Endothelial cell of umbilical vein (primary cell): ENCODE results near the gene REC8. TPM values are rescaled to one million over a fixed set of nuclear protein-coding genes. Genes with fewer than 3 reads are reported as not detected.

Experiments used
- BruUV-seq: library from RNA; stranded (reverse); fragments of 400-500 nt; replicated peaks from 2 replicates; lab custom pipeline; 2021; lab: Mats Ljungman, UMichigan
- CTCF ChIA-PET: fragments of 300-600, 350-600 bp; sonication (Branson Sonifier 250); formaldehyde crosslinking; loops from one replicate; lab custom pipeline; 2021; ENCODE audit warnings: antibody characterized with exemption, inconsistent platforms; lab: Charles Lee
- POLR2A ChIA-PET: fragments of 300-600, 350-600 bp; sonication (Branson Sonifier 250); formaldehyde crosslinking; loops from one replicate; lab custom pipeline; 2021; ENCODE audit warnings: antibody characterized with exemption, inconsistent platforms; lab: Charles Lee
- DNase-seq: peaks from one replicate; pipeline ENCODE4 v3.0.0-alpha.2; 2011; ENCODE audit warnings: low read depth, low spot score
- FAIRE-seq: peaks from 2 replicates; lab custom pipeline; 2011; peaks lifted over from hg19 to GRCh38; lab: Jason Lieb, UNC
- H2AFZ ChIP-seq: 2 replicates; pipeline ENCODE4 v1.6.0; 2012; ENCODE audit warnings: low read depth, low read length, control low read depth, inconsistent platforms
- H3K27ac ChIP-seq: 2 replicates; pipeline ENCODE4 v1.5.1; 2011; ENCODE audit warnings: low read depth, mild to moderate bottlenecking, control low read depth, low read length, moderate library complexity; ENCODE audit not compliant: insufficient read depth
- H3K27me3 ChIP-seq, 2 experiments: 2 replicates each; pipeline versions ENCODE4 v1.6.0 to v1.6.1; 2011; ENCODE audit warnings: low read length in 2 of 2, mixed read lengths in 1 of 2; ENCODE audit not compliant: control insufficient read depth in 2 of 2, insufficient read depth in 2 of 2
- H3K36me3 ChIP-seq, 2 experiments: 2 replicates in 1 of 2; 3 replicates in 1 of 2; pipeline ENCODE4 v1.5.1; 2011; ENCODE audit warnings: low read length in 2 of 2, mild to moderate bottlenecking in 1 of 2, moderate library complexity in 1 of 2; ENCODE audit not compliant: control insufficient read depth in 2 of 2, insufficient read depth in 2 of 2; ENCODE audit errors: extremely low read depth in 1 of 2
- H3K4me1 ChIP-seq: 3 replicates; pipeline ENCODE4 v1.5.1; 2011; ENCODE audit warnings: mild to moderate bottlenecking, low read length; ENCODE audit not compliant: control insufficient read depth, insufficient read depth; ENCODE audit errors: extremely low read depth
- H3K4me2 ChIP-seq: 2 replicates; pipeline ENCODE4 v1.6.1; 2011; ENCODE audit warnings: low read length, control low read depth, mixed read lengths; ENCODE audit not compliant: insufficient read depth
- H3K4me3 ChIP-seq, 3 experiments: fragments of 200-600 bp in 1 of 3; sonication (generic), shearing (Covaris generic) in 1 of 3; replicated peaks in 1 of 3; 2 replicates each; pipeline ENCODE4 v1.5.1; 2011 to 2016; ENCODE audit warnings: control low read depth in 3 of 3, low read length in 3 of 3, mild to moderate bottlenecking in 2 of 3, inconsistent platforms in 1 of 3, low read depth in 1 of 3, moderate library complexity in 1 of 3; ENCODE audit not compliant: insufficient read depth in 1 of 3
- H3K79me2 ChIP-seq: 2 replicates; pipeline ENCODE4 v1.6.0; 2012; ENCODE audit warnings: low read length, inconsistent platforms; ENCODE audit not compliant: control insufficient read depth, insufficient read depth
- H3K9ac ChIP-seq: replicated peaks from 2 replicates; pipeline ENCODE3; 2011; ENCODE audit warnings: low read length, control low read depth; ENCODE audit not compliant: insufficient read depth; ENCODE audit errors: extremely low read depth
- H3K9me1 ChIP-seq: replicated peaks from 3 replicates; pipeline ENCODE4 v1.6.0; 2011; ENCODE audit warnings: mild to moderate bottlenecking, low read length; ENCODE audit not compliant: control insufficient read depth, insufficient read depth; ENCODE audit errors: extremely low read depth
- H3K9me3 ChIP-seq: replicated peaks from 2 replicates; pipeline ENCODE4 v1.5.1; 2012; ENCODE audit warnings: low read length, inconsistent platforms; ENCODE audit not compliant: control insufficient read depth, insufficient read depth
- H4K20me1 ChIP-seq: replicated peaks from 2 replicates; pipeline ENCODE3; 2011; ENCODE audit warnings: mild to moderate bottlenecking, low read length; ENCODE audit not compliant: control insufficient read depth, insufficient read depth; ENCODE audit errors: extremely low read depth
- FOS ChIP-seq: IDR thresholded peaks from 2 replicates; pipeline ENCODE4 v1.6.1; 2011; ENCODE audit warnings: mild to moderate bottlenecking, low read length, moderate library complexity, borderline replicate concordance; ENCODE audit not compliant: insufficient read depth
- MAX ChIP-seq: IDR thresholded peaks from 2 replicates; pipeline ENCODE4 v1.6.1; 2011; ENCODE audit not compliant: insufficient read depth, insufficient read length
- MYC ChIP-seq: IDR thresholded peaks from one replicate; pipeline ENCODE4 v1.6.1; 2011; ENCODE audit warnings: mild to moderate bottlenecking, low read depth, low read length
- POLR2A ChIP-seq: IDR thresholded peaks from 2 replicates; pipeline ENCODE4 v1.6.1; 2012; ENCODE audit warnings: low read depth, mild to moderate bottlenecking, control low read depth, low read length
- POLR2AphosphoS5 ChIP-seq: IDR thresholded peaks from 2 replicates; pipeline ENCODE4 v1.6.1; 2012; ENCODE audit warnings: low read depth, mild to moderate bottlenecking, control low read depth, low read length, moderate library complexity; ENCODE audit not compliant: insufficient read depth
- dilution Hi-C: fragments of 300-500 bp; cut with MboI; formaldehyde crosslinking; loops from one replicate; pipeline ENCODE4 v1.15.0; 2019; ENCODE audit warnings: low sequenced_read_pairs; ENCODE audit not compliant: extremely low pct_ligation_motif_present
- intact Hi-C: fragments of 100-400 bp; cut with micrococcal nuclease; formaldehyde crosslinking; loops from one replicate; pipeline ENCODE4 v1.10.0; 2022
- polyA plus RNA-seq, 4 experiments: library from polyadenylated mRNA; depleted of rRNA in 3 of 4; stranded (reverse) in 3 of 4; unstranded in 1 of 4; fragments of >200 nt; gene quantifications; 2 replicates each; pipeline versions ENCODE4 v1.2.1 to v1.2.3, GENCODE V29; 2011 to 2012; ENCODE audit warnings: missing spikeins in 1 of 4
- total RNA-seq: library from RNA; stranded (reverse); gene quantifications from 2 replicates; pipeline ENCODE4 v1.2.3, GENCODE V29; 2021
- TF ChIP-seq, protein P1 (sequence below), 2 donors: IDR thresholded peaks; 1 replicate in 1 of 2; 2 replicates in 1 of 2; pipeline ENCODE4 v1.5.1; 2011; ENCODE audit warnings: low read length in 2 of 2, mild to moderate bottlenecking in 2 of 2, moderate library complexity in 2 of 2, control low read depth in 1 of 2, inconsistent platforms in 1 of 2, low read depth in 1 of 2; ENCODE audit not compliant: insufficient read depth in 1 of 2; ENCODE audit errors: extremely low read depth in 1 of 2

REC8 gene
- total and polyA plus RNA-seq, 2 donors (not counting 3 experiments of a cell fraction or from before 2014, with no cell fraction given): 12.5 to 33.6 TPM

DNA sequence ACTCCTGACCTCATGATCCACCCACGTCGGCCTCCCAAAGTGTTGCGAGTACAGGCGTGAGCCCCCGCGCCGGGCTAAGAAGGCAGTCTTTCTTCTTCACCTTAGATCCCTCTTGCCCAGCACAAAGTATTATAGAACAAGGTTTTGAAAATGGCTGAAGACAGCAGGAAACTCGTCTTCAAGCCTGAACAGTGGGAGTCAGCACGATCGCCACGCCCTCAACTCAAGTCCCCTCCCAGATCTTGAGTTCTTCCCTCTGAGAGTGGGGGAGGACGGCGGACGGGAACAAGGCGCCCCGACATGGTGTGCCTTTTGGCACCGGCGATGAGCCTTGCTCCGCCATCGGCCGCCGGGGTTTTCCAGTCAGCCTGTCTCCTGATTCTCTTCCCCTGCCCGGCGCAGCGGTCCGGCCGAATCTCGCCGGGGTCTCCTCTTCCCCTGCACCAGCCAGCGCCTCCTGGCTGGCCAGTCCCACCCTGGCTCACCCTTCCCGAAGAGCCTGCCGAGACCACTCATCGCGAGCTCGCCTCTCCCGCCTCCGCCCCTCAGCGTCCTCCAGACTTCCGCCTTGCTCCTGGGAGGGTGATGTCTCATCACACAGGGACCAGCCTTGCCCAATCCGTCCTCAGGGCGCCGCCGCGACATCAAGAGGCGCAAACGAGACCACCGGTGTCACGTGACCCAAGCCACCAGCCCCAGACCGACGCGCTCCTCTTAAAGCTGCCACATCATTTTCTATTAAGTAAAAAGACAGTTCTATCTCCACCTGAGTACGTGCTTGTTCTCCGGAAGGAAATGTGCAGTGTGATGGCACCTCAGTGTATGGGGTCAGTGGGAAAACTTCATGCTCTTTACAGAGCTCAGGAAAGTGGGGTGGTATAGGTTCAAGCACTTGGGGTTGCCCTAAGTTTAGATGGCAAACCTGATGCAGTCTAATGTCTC lies 41.3 kb downstream of the REC8 start, which contains the start of gene CHMP4A:
CHMP4A (minus strand) TSS at position 565 of the 942 bp plus-strand sequence; CDS start at position 516, 49 bp downstream.
- Histone ChIP-seq H3K4me2 (peak within 1 kb of the TSS; percentile 47), H3K9me3 (no peaks in the 10 kb centered on the region), H3K4me3 (peak within 1 kb of the TSS; percentile 3 to 90 (median 46)), H3K4me1 (peaks cover 11% of the 10 kb centered on the region), H3K9ac (peak within 1 kb of the TSS; percentile 93), H2AFZ (peak within 1 kb of the TSS; percentile 56), H3K79me2 (peaks cover 2% of the 10 kb centered on the region), H3K36me3 (peaks cover 4 to 14% of the 10 kb centered on the region in 2 experiments), H4K20me1 (no peaks in the 10 kb centered on the region), H3K27me3 (no peaks in the 10 kb centered on the region), H3K27ac (peak within 1 kb of the TSS; percentile 91), H3K9me1 (no peaks in the 10 kb centered on the region)
- intact Hi-C loops (loop anchor here (1.0 kb wide), 5 partner anchors 11 to 66 kb away; partner anchors contain the start of genes GMPR2, IRF9, NEDD8 and RNF31), dilution Hi-C loops (no loop called here)
- peak; percentile 99 for FAIRE-seq
- TF ChIP-seq, protein P1, sequence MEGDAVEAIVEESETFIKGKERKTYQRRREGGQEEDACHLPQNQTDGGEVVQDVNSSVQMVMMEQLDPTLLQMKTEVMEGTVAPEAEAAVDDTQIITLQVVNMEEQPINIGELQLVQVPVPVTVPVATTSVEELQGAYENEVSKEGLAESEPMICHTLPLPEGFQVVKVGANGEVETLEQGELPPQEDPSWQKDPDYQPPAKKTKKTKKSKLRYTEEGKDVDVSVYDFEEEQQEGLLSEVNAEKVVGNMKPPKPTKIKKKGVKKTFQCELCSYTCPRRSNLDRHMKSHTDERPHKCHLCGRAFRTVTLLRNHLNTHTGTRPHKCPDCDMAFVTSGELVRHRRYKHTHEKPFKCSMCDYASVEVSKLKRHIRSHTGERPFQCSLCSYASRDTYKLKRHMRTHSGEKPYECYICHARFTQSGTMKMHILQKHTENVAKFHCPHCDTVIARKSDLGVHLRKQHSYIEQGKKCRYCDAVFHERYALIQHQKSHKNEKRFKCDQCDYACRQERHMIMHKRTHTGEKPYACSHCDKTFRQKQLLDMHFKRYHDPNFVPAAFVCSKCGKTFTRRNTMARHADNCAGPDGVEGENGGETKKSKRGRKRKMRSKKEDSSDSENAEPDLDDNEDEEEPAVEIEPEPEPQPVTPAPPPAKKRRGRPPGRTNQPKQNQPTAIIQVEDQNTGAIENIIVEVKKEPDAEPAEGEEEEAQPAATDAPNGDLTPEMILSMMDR (IDR thresholded peaks at IDR 0.05; ENCODE audit: extremely low read depth in 1 of 2, insufficient read depth in 1 of 2, low read depth in 1 of 2, low read length in 2 of 2): no peak
- TF ChIP-seq POLR2AphosphoS5: peak; percentile 89
- TF ChIP-seq FOS: peak; percentile 7
- TF ChIP-seq MYC: no peak
- peak; percentile 78 for TF ChIP-seq MAX
- peak; percentile 85 for TF ChIP-seq POLR2A
- BruUV-seq: no TSS peak
- POLR2A ChIA-PET: interaction anchor here (0.9 to 3.4 kb wide), 8 partner anchors 12 to 95 kb away, joined by 3 to 21 read pairs (median 5); partner anchors contain the start of genes CIDEB, GMPR2, IPO4 and PSME2
- DNase-seq: peak; percentile 99
- CTCF ChIA-PET: interaction anchor here (0.7 to 4.9 kb wide), 13 partner anchors 12 to 218 kb away, joined by 3 to 71 read pairs (median 5); partner anchors contain the start of genes CIDEB, DHRS1, IPO4 and IRF9
